ENCODE data around the gene SCP2.

GRCh38 chr1:52906135-52906603 is 20.9 kb upstream of the SCP2 start:
- TF ChIP-seq CTCF (IDR thresholded peaks at IDR 0.05; ENCODE audit: low read length) (no peak), EZH2 (IDR thresholded peaks at IDR 0.05; ENCODE audit: borderline replicate concordance, low read length) (no peak)
